Aorta (tissue), 5 donors: ENCODE measurements around the gene LIN28B. TPM values are rescaled to one million over a fixed set of nuclear protein-coding genes. Genes with fewer than 3 reads are reported as not detected.
"Not testable (repeated sequence)": the region's sequence is repeated elsewhere in the genome, so short reads cannot be mapped to it uniquely, and the experiment has no call there.

Source experiments
- ATAC-seq: fragments of 200-7000 bp; cut with Tn5 transposase; one replicate; pipeline ENCODE4 v1.9.1; 2022; ENCODE audit warnings: moderate library complexity; ENCODE audit not compliant: low FRiP score
- DNase-seq, 2 donors: peaks; one replicate each; pipeline ENCODE4 v3.0.0-alpha.2; 2020
- H3K27ac ChIP-seq, 2 donors: one replicate each; pipeline ENCODE4 v1.5.1; 2013; ENCODE audit warnings: low read length in 2 of 2, mild to moderate bottlenecking in 2 of 2, moderate library complexity in 2 of 2, control low read depth in 1 of 2, inconsistent platforms in 1 of 2, low read depth in 1 of 2
- H3K27me3 ChIP-seq, 2 donors: one replicate each; pipeline ENCODE4 v1.6.1; 2013; ENCODE audit warnings: control low read depth in 1 of 2, low read length in 1 of 2, mild to moderate bottlenecking in 1 of 2, moderate library complexity in 1 of 2; ENCODE audit not compliant: insufficient read depth in 2 of 2, control insufficient read depth in 1 of 2
- H3K36me3 ChIP-seq, 2 donors: one replicate each; pipeline ENCODE4 v1.6.1; 2013; ENCODE audit warnings: control low read depth in 1 of 2, low read length in 1 of 2, mild to moderate bottlenecking in 1 of 2; ENCODE audit not compliant: insufficient read depth in 2 of 2, control insufficient read depth in 1 of 2
- H3K4me1 ChIP-seq, 2 donors: one replicate each; pipeline ENCODE4 v1.6.1; 2013; ENCODE audit warnings: low read length in 2 of 2, control low read depth in 1 of 2, mild to moderate bottlenecking in 1 of 2, moderate library complexity in 1 of 2; ENCODE audit not compliant: insufficient read depth in 2 of 2, control insufficient read depth in 1 of 2
- H3K4me3 ChIP-seq, 2 donors: one replicate each; pipeline ENCODE4 v1.5.1; 2013; ENCODE audit warnings: low read length in 2 of 2, control low read depth in 1 of 2, mild to moderate bottlenecking in 1 of 2
- H3K9me3 ChIP-seq: one replicate; pipeline ENCODE4 v1.6.1; 2013; ENCODE audit warnings: mild to moderate bottlenecking, low read length; ENCODE audit not compliant: control insufficient read depth
- WGBS, 2 donors: extraction: QIAGEN DNeasy Blood & Tissue Kit; methylation state at CpG; one replicate each; pipeline ENCODE4 v1.1.7; 2013; 5-methylcytosine and 5-hydroxymethylcytosine counted together
- intact Hi-C, 2 donors: fragments of 100-400 bp; cut with DNase I; formaldehyde crosslinking; loops; one replicate each; pipeline versions ENCODE4 v1.14.2 to v1.15.0; 2022
- polyA plus RNA-seq, 2 donors: library from polyadenylated mRNA; stranded (reverse); fragments of 200-250 nt; gene quantifications; one replicate each; pipeline ENCODE4 v1.2.3, GENCODE V29; 2013
- total RNA-seq, 2 donors: library from RNA; stranded (reverse); fragmentation: NEBNext Ultra II Directional; extraction: Animal tissue kit (Norgen Biotek cat#: 25700); gene quantifications; one replicate each; pipeline ENCODE4 v1.2.1, GENCODE V29; 2021
- donor health status: healthy with polysubstance abuse.
- donor health status: Bipolar disorder and iron deficiency.
- donor health status: DM: no; HTN: no; CAD: no.
- donor health status: DM: no; HTN: no; CAD: no.
- donor health status: DM: yes; HTN: yes; CAD: no.

The LIN28B gene
- total and polyA plus RNA-seq, 4 donors: not detected

GRCh38 chr6:104969785-104970581 is 13.1 kb downstream of the LIN28B start:
- H3K36me3 ChIP-seq: no peaks in the 10 kb centered on the region
- no peaks in the 10 kb centered on the region for H3K4me1 ChIP-seq
- H3K27me3 ChIP-seq: no peaks in the 10 kb centered on the region
- H3K4me3 ChIP-seq: no peak overlapping the region
- DNase-seq (no peak), ATAC-seq (no peak)
- H3K9me3 ChIP-seq: no peaks in the 10 kb centered on the region
- intact Hi-C loops: no loop called here
- no peak overlapping the region for H3K27ac ChIP-seq
- 76 to 79% methylated on average over 2 of the region's 2 CpGs for WGBS, 2 donors

DNA sequence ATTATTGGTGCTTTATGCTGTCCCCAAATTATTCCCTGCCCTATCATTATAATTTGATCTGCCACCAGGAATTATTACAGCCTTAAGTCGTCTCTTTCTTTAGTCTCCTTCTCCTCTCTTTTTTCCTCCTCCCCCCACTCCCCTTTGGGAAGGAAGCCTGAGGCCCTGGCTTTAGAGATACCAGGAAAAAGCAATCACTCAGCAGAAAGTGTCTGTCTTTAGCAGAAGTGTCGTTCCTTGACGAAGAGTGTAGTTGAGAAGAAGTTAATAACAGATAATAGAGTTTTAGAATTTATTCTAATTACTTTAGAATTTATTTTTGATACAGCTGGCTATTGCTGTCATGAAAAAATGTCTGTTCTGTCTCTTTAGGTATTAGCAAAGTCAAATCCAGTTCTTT is 16.5 kb downstream of the LIN28B start:
- Histone ChIP-seq H3K36me3 (no peaks in the 10 kb centered on the region), H3K4me1 (no peaks in the 10 kb centered on the region), H3K9me3 (peaks cover 1% of the 10 kb centered on the region), H3K27ac (no peak overlapping the region), H3K27me3 (no peaks in the 10 kb centered on the region), H3K4me3 (no peak overlapping the region)
- WGBS, 2 donors: 14 to 15% methylated on average over 3 of the region's 3 CpGs
- ATAC-seq (no peak), DNase-seq (no peak)
- intact Hi-C loops: no loop called here

DNA sequence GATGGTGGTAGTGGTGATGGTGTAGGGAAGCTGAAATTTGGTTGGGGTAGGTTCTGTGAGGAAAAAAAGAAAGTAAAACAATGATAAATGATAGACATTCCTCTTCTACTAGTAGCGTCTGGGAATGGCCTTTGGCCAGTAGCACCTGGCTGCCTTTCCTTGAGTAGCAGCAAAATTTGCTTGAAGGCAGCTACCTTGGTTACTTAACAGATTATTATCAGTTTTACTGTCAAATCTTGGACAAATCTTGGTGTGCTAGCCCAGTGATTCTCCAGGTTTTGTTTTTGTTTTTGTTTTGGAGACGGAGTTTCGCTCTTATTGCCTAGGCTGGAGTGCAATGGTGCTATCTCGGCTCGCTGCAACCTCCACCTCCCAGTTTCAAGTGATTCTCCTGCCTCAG is 26.4 kb downstream of the LIN28B start:
- no peak for DNase-seq
- WGBS, 2 donors: 83 to 85% methylated on average over 5 of the region's 5 CpGs
- Histone ChIP-seq H3K9me3 (no peaks in the 10 kb centered on the region), H3K27me3 (no peaks in the 10 kb centered on the region), H3K36me3 (no peaks in the 10 kb centered on the region), H3K27ac (no peak overlapping the region), H3K4me3 (no peak overlapping the region), H3K4me1 (no peaks in the 10 kb centered on the region)
- intact Hi-C loops: no loop called here
- ATAC-seq: no peak

GRCh38 chr6:104983776-104984175 is 26.9 kb downstream of the LIN28B start:
- Histone ChIP-seq H3K4me1 (no peaks in the 10 kb centered on the region), H3K4me3 (no peak overlapping the region), H3K27me3 (no peaks in the 10 kb centered on the region), H3K36me3 (no peaks in the 10 kb centered on the region), H3K9me3 (no peaks in the 10 kb centered on the region), H3K27ac (no peak overlapping the region)
- 85% methylated on average over 4 of the region's 4 CpGs for WGBS, 2 donors
- ATAC-seq: no peak
- intact Hi-C loops: no loop called here
- no peak for DNase-seq

DNA sequence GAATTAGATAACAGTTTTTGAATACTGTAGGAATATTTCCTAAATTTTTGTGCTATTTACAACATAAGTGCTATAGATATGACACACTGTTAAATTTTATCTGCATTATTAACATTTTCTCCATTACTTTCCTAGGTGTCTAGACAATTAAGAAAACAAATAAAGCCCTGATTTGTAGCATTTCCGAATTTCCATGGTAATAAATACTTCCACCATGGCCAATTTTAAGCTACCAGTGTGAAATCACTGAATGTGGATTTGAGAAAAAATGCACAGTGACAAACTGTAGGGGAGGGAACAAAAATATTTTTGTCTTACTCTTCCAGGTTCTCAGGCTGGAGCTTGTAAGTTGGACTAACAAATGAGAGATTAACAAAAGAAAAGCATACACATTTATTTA is 27.9 kb downstream of the LIN28B start:
- no peak for ATAC-seq
- no peaks in the 10 kb centered on the region for H3K9me3 ChIP-seq
- H3K36me3 ChIP-seq: no peaks in the 10 kb centered on the region
- no peak for DNase-seq
- WGBS, 2 donors: 2 to 11% methylated on average over 1 of the region's 1 CpG
- intact Hi-C loops: no loop called here
- no peaks in the 10 kb centered on the region for H3K27me3 ChIP-seq
- H3K4me1 ChIP-seq: no peaks in the 10 kb centered on the region
- H3K27ac ChIP-seq: no peak overlapping the region
- no peak overlapping the region for H3K4me3 ChIP-seq

DNA sequence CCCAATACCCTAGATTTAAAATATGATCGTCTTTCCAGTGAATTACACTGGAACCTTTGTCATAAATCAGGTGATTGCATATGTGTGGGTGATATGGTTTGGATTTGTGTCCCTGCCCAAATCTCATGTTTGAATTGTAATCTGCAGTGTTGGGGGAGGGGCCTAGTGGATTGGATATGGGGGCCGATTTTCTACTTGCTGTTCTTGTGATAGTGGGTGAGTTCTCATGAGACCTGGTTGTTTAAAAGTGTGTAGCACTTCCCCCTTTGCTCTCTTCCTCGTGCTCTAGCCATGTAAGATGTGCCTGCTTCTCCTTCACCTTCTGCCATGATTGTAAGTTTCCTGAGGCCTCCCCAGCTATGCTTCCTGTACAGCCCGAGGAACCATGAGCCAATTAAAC is 29.0 kb downstream of the LIN28B start:
- DNase-seq, ATAC-seq: not testable (repeated sequence)
- 70 to 75% methylated on average over 4 of the region's 4 CpGs for WGBS, 2 donors

GRCh38 chr6:104986625-104987024 is 29.7 kb downstream of the LIN28B start:
- intact Hi-C loops: no loop called here
- Histone ChIP-seq H3K27me3 (no peaks in the 10 kb centered on the region), H3K4me3 (no peak overlapping the region), H3K4me1 (no peaks in the 10 kb centered on the region), H3K27ac (no peak overlapping the region), H3K36me3 (no peaks in the 10 kb centered on the region), H3K9me3 (no peaks in the 10 kb centered on the region)
- DNase-seq (no peak), ATAC-seq (no peak)
- WGBS, 2 donors: 59 to 64% methylated on average over 3 of the region's 3 CpGs

More for the DNA sequence above, 29.0 kb downstream of the LIN28B start:
- H3K27ac ChIP-seq, H3K36me3 ChIP-seq, H3K9me3 ChIP-seq, intact Hi-C loops, H3K4me3 ChIP-seq, H3K27me3 ChIP-seq, H3K4me1 ChIP-seq: not testable (repeated sequence)

DNA sequence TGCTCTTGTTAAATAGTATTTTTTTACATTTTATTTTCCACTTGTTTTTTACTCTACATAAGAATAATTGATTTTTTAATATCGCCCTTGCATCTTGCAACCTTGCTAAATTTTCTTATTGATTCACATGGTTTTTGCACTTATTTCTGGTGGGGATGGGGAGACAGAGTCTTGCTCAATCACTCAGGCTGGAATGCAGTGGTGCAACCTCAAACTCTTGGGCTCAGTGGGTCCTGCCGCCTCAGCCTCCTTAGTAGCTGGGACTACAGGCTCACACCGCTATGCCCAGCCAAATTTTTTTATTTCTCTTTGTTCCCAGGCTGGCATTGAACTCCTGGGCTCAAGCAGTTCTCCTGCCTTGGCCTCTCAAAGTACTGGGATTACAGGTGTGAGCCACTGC is 30.3 kb downstream of the LIN28B start:
- Histone ChIP-seq H3K27ac (no peak overlapping the region), H3K4me1 (no peaks in the 10 kb centered on the region), H3K27me3 (no peaks in the 10 kb centered on the region), H3K36me3 (no peaks in the 10 kb centered on the region), H3K4me3 (no peak overlapping the region), H3K9me3 (no peaks in the 10 kb centered on the region)
- no peak for ATAC-seq
- intact Hi-C loops: no loop called here
- DNase-seq: no peak
- WGBS, 2 donors: 89 to 92% methylated on average over 3 of the region's 3 CpGs

DNA sequence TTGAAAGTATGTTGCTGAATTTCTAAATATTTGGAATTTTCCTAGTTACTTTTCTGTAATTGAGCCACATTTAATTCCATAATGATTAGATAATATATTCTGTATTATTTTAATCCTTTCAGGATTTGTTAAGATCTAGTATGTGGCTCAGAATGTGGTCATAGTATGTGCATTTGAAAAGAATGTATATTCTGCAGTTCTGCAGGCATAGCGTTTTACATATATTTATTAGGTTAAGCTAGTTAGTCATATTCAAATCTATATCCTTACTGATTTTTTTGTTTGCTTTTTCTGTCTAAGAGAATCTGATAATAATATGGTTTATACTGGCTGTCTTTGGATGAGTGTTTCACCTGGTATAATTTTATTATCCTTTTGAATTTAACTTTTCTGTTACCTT is 33.2 kb downstream of the LIN28B start:
- ATAC-seq: no peak
- Histone ChIP-seq H3K4me3 (no peak overlapping the region), H3K27ac (no peak overlapping the region), H3K9me3 (no peaks in the 10 kb centered on the region), H3K36me3 (no peaks in the 10 kb centered on the region), H3K4me1 (no peaks in the 10 kb centered on the region), H3K27me3 (no peaks in the 10 kb centered on the region)
- WGBS, 2 donors: 68 to 89% methylated on average over 1 of the region's 1 CpG
- intact Hi-C loops: no loop called here
- DNase-seq: no peak
